Measurements from ENCODE around the gene FLVCR1. TPM values are rescaled to one million over a fixed set of nuclear protein-coding genes. Genes with fewer than 3 reads are reported as not detected.

The FLVCR1 gene
- total and polyA plus RNA-seq, 9 of the 15 experiments (the other 6 are each of a cell fraction or from before 2014, with no cell fraction given) = 5.2 to 18.0 (median 12.5) TPM

GRCh38 chr1:212944229-212944901 lies 86.3 kb downstream of the FLVCR1 start:
- Histone ChIP-seq H3K4me3 (no peak overlapping the region), H3K4me2 (ENCODE audit: insufficient read depth, low read length) (no peak overlapping the region), H2AFZ (ENCODE audit: low read depth, low read length) (no peak overlapping the region), H3K79me2 (ENCODE audit: control insufficient read depth, insufficient read depth, low read length) (no peaks in the 10 kb centered on the region), H3K9me1 (ENCODE audit: control insufficient read depth, insufficient read depth, low read length) (no peaks in the 10 kb centered on the region), H3K4me1 (replicated peaks in 1 of 2; ENCODE audit: control insufficient read depth in 2 of 2, insufficient read depth in 2 of 2, low read length in 2 of 2) (no peaks in the 10 kb centered on the region), H3K27me3 (ENCODE audit: control insufficient read depth in 2 of 2, insufficient read depth in 2 of 2, low read length in 2 of 2) (peaks cover 21 to 23% of the 10 kb centered on the region in 2 experiments; a peak in 4 of 5 replicates), H3K9me3 (replicated peaks; ENCODE audit: control insufficient read depth, insufficient read depth, low read depth, low read length) (no peaks in the 10 kb centered on the region), H3K9ac (ENCODE audit: insufficient read depth in 1 of 2, low read depth in 2 of 2, low read length in 2 of 2) (no peak overlapping the region), H3K27ac (ENCODE audit: extremely low read depth, low read depth, low read length) (no peak overlapping the region), H3K36me3 (ENCODE audit: control insufficient read depth, insufficient read depth, low read length) (no peaks in the 10 kb centered on the region), H4K20me1 (replicated peaks; ENCODE audit: control insufficient read depth, insufficient read depth, low read length) (no peaks in the 10 kb centered on the region)
- DNase-seq (ENCODE audit: extremely low read depth in 1 of 4, low spot score in 3 of 4) (no peak), ATAC-seq (no peak), FAIRE-seq (no peak)
- no TSS peak for BruUV-seq (replicated peaks)
- in situ Hi-C loops (cut with MboI) = no loop called here
- POLR2A ChIA-PET = interaction anchor here (0.5 to 0.9 kb wide), 2 partner anchors 10 to 27 kb away, joined by 3 read pairs; no protein-coding TSS in a partner anchor
- WGBS (ENCODE audit: insufficient coverage, low coverage, missing lambda C conversion rate) = 15% methylated on average over 6 of the region's 6 CpGs
- intact Hi-C loops (cut with micrococcal nuclease) = no loop called here
- no peak for TF ChIP-seq SNIP1 (IDR thresholded peaks at IDR 0.05; ENCODE audit: low read depth)
- TF ChIP-seq MCM3 (IDR thresholded peaks at IDR 0.05) = no peak
- TF ChIP-seq ZNF561 (CRISPR knock-in tag; conservative IDR thresholded peaks at IDR 0.05) = no peak
- CTCF ChIA-PET (ENCODE audit: low intra/inter-chr PET ratio) = no interaction called here

GRCh38 chr1:212945056-212945455 lies 87.0 kb downstream of the FLVCR1 start:
- BruUV-seq (replicated peaks) = no TSS peak
- ChIA-PET CTCF (ENCODE audit: low intra/inter-chr PET ratio) (no interaction called here), POLR2A (no interaction called here)
- no peak overlapping the region for H3K27ac ChIP-seq (ENCODE audit: extremely low read depth, low read depth, low read length)
- H3K27me3 ChIP-seq (ENCODE audit: control insufficient read depth in 2 of 2, insufficient read depth in 2 of 2, low read length in 2 of 2) = peaks cover 28 to 29% of the 10 kb centered on the region in 2 experiments
- no peaks in the 10 kb centered on the region for H3K9me3 ChIP-seq (replicated peaks; ENCODE audit: control insufficient read depth, insufficient read depth, low read depth, low read length)
- no peak overlapping the region for H3K9ac ChIP-seq (ENCODE audit: insufficient read depth in 1 of 2, low read depth in 2 of 2, low read length in 2 of 2)
- ATAC-seq (no peak), FAIRE-seq (no peak), DNase-seq (ENCODE audit: extremely low read depth in 1 of 4, low spot score in 3 of 4) (no peak)
- no peaks in the 10 kb centered on the region for H4K20me1 ChIP-seq (replicated peaks; ENCODE audit: control insufficient read depth, insufficient read depth, low read length)
- H3K4me1 ChIP-seq (replicated peaks in 1 of 2; ENCODE audit: control insufficient read depth in 2 of 2, insufficient read depth in 2 of 2, low read length in 2 of 2) = peaks cover 0 to under 1% of the 10 kb centered on the region in 2 experiments; a peak in 1 of 5 replicates
- H3K9me1 ChIP-seq (ENCODE audit: control insufficient read depth, insufficient read depth, low read length) = no peaks in the 10 kb centered on the region
- intact Hi-C loops (cut with micrococcal nuclease) (no loop called here), in situ Hi-C loops (cut with MboI) (no loop called here)
- TF ChIP-seq MCM3 (IDR thresholded peaks at IDR 0.05) (no peak), GABPB2 (CRISPR knock-in tag; conservative IDR thresholded peaks at IDR 0.05) (no peak)
- no peak overlapping the region for H3K4me3 ChIP-seq
- 7% methylated on average over 2 of the region's 2 CpGs for WGBS (ENCODE audit: insufficient coverage, low coverage, missing lambda C conversion rate)
- no peak overlapping the region for H2AFZ ChIP-seq (ENCODE audit: low read depth, low read length)
- no peak overlapping the region for H3K4me2 ChIP-seq (ENCODE audit: insufficient read depth, low read length)
- H3K36me3 ChIP-seq (ENCODE audit: control insufficient read depth, insufficient read depth, low read length) = no peaks in the 10 kb centered on the region
- no peaks in the 10 kb centered on the region for H3K79me2 ChIP-seq (ENCODE audit: control insufficient read depth, insufficient read depth, low read length)
